Activated T-cell treated with anti-CD3 and anti-CD28 coated beads, Interleukin-2, amount 50 U/mL, for 4 hours (primary cell): ENCODE results near the gene ABCC3. TPM values are rescaled to one million over a fixed set of nuclear protein-coding genes. Genes with fewer than 3 reads are reported as not detected.

ENCODE experiments used
- ATAC-seq, 2 donors: fragments of 200-7000 bp; cut with Tn5 transposase; one replicate each; pipeline ENCODE4 v1.10.0; 2021
- DNase-seq: peaks from one replicate; pipeline ENCODE4 v3.0.0-alpha.2; 2020
- H3K27me3 Mint-ChIP-seq: one replicate; pipeline ENCODE4 v1.8.0; 2021; ENCODE audit warnings: low read depth, mixed read lengths
- H3K36me3 Mint-ChIP-seq: one replicate; pipeline ENCODE4 v1.8.0; 2022; ENCODE audit warnings: mixed read lengths; ENCODE audit not compliant: insufficient read depth
- H3K4me1 Mint-ChIP-seq: one replicate; pipeline ENCODE4 v1.8.0; 2021; ENCODE audit warnings: low read depth, mixed read lengths
- H3K4me3 Mint-ChIP-seq: one replicate; pipeline ENCODE4 v1.8.0; 2021; ENCODE audit warnings: mild to moderate bottlenecking, moderate library complexity, mixed read lengths
- H3K9me3 Mint-ChIP-seq: one replicate; pipeline ENCODE4 v1.8.0; 2021; ENCODE audit warnings: mixed read lengths
- total RNA-seq, 3 donors: library from RNA; stranded (reverse); gene quantifications; one replicate each; pipeline ENCODE4 v1.2.1, GENCODE V29; 2021

ABCC3 gene
- total RNA-seq, 3 donors from 2014 or later: 0.26 to 0.63 (median 0.49) TPM

DNA sequence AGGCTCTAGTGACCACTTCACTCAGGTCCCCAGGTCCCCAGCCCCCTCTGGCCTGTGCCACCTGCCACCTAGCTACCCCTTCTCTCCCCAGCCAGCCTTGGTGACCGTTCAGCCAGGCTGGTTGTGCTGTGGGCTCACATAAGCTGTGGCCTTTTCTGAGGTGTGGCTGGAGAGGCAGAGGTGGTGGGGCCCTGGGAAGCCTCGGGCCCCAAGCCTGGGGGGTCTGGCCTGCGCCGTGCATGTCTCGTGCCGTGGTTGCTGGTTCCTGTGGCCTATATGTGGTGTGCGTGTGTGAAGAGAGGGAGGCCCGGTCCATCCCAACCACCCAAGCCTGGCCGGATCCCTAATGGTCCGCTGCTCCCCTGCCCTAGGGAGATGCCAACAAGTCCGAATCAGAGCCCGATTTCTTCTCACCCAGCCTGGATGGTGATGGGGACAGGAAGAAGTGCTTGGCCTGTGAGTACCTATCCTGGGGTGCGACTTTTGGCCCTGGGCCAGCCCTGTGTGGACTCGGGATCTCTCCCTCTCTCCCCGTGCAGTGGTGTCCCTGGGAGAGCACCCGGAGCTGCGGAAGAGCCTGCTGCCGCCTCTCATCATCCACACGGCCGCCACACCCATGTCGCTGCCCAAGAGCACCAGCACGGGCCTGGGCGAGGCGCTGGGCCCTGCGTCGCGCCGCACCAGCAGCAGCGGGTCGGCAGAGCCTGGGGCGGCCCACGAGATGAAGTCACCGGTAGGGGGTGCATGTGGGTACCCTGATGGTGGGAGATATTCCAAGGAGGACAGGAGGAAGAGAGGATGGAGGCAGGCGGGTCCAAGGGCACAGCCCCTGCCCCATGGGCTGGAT is 38.3 kb upstream of the ABCC3 start:
- peaks cover 2% of the 10 kb centered on the region for H3K27me3 Mint-ChIP-seq
- no peaks in the 10 kb centered on the region for H3K9me3 Mint-ChIP-seq
- ATAC-seq (no peak), DNase-seq (no peak)
- no peak overlapping the region for H3K4me3 Mint-ChIP-seq
- no peaks in the 10 kb centered on the region for H3K36me3 Mint-ChIP-seq
- no peaks in the 10 kb centered on the region for H3K4me1 Mint-ChIP-seq

DNA sequence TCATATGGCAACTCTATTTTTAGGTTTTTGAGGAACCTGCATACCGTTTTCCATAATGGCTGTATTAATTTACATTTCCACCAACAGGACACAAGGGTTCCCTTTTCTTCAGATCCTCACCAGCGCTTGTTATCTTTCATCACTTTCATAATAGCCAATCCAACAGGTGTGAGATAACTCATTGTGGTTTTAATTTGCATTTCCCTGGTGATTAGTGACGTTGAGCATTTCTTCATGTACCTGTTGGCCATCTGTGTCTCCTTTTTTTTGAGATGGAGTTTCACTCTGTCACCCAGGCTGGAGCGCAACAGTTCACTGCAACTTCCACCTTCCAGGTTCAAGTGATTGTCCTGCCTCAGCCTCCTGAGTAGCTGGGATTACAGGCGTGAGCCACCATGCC is 36.2 kb upstream of the ABCC3 start:
- no peak for ATAC-seq
- Mint-ChIP-seq H3K4me3 (no peak overlapping the region), H3K27me3 (peaks cover 12% of the 10 kb centered on the region), H3K36me3 (no peaks in the 10 kb centered on the region), H3K9me3 (no peaks in the 10 kb centered on the region), H3K4me1 (no peaks in the 10 kb centered on the region)
- no peak for DNase-seq

DNA sequence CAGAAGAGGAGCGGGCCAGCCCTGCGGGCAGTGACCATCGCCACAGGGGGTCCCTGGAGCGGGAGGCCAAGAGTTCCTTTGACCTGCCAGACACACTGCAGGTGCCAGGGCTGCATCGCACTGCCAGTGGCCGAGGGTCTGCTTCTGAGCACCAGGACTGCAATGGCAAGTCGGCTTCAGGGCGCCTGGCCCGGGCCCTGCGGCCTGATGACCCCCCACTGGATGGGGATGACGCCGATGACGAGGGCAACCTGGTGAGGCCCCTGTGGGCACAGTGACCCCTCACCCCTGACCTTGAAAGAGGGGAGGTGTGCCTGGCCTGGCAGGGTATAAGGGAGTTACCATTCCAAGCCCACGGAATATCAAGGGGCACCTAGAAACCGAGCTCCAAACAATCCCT is 35.1 kb upstream of the ABCC3 start:
- DNase-seq (no peak), ATAC-seq (no peak)
- H3K4me1 Mint-ChIP-seq: no peaks in the 10 kb centered on the region
- H3K9me3 Mint-ChIP-seq: no peaks in the 10 kb centered on the region
- no peak overlapping the region for H3K4me3 Mint-ChIP-seq
- peaks cover 19% of the 10 kb centered on the region for H3K27me3 Mint-ChIP-seq
- H3K36me3 Mint-ChIP-seq: no peaks in the 10 kb centered on the region

DNA sequence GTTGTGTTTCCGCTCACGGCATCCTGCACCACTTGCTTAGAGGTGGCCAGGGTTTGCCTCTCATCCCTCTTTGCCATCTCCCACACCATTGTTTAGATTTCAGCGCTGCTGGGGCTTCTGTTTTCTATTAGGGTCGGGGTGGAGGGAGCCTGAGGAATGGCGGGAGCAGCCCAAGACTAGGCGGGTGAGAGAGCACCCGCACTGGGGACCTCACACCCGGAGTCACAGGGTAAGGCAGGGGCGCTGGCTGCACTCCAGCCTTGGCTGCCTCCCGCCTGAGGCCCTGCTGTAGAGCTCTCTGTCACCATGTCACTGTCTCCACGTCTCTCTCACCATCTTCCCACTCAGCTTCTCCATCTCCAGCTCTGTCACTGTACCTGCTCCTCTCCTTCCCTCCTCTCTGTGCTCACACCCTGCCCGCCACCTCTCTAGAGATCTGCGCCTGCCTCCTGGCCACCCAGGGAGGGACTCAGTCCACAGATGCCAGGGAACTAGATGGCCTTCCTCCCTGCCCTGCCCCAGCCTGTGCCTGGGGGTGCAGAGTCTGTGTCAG is 32.8 kb upstream of the ABCC3 start:
- ATAC-seq (no peak), DNase-seq (no peak)
- Mint-ChIP-seq H3K36me3 (no peaks in the 10 kb centered on the region), H3K4me3 (no peak overlapping the region), H3K4me1 (no peaks in the 10 kb centered on the region), H3K27me3 (peaks cover 32% of the 10 kb centered on the region), H3K9me3 (no peaks in the 10 kb centered on the region)

DNA sequence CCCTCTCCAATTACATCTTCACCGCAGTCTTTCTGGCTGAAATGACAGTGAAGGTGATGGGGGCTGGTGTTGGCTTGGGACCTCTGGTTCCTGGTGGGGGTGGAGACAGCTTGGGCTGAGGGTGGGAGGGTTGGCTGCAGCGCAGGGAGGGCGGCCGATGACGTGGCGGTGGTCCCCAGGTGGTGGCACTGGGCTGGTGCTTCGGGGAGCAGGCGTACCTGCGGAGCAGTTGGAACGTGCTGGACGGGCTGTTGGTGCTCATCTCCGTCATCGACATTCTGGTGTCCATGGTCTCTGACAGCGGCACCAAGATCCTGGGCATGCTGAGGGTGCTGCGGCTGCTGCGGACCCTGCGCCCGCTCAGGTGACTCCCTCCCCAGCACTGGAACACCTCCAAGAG is 31.8 kb upstream of the ABCC3 start:
- H3K9me3 Mint-ChIP-seq: no peaks in the 10 kb centered on the region
- no peak overlapping the region for H3K4me3 Mint-ChIP-seq
- H3K4me1 Mint-ChIP-seq: no peaks in the 10 kb centered on the region
- DNase-seq (no peak), ATAC-seq (no peak)
- H3K36me3 Mint-ChIP-seq: no peaks in the 10 kb centered on the region
- H3K27me3 Mint-ChIP-seq: peaks cover 37% of the 10 kb centered on the region

DNA sequence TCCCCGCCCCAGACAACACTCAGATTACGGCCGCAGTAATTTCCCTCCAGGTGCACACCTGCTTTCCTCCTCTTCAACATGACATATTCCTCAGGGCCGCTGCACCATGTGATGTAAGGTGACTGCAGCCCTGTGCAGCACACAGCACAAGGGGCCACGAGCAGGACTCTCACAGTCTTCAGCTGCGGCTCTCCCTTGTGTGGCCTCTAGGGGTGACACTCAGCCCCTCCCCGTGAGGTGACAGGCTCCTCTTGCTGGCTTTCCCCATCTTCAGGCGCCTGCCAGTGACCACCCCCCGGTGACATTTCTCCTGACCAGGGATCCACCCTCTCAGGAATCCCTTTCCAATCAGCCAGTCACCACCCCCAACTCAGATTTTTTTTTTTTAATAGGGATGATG is 31.3 kb upstream of the ABCC3 start:
- no peaks in the 10 kb centered on the region for H3K9me3 Mint-ChIP-seq
- peak in 1 of 2 donors; percentile 51 for ATAC-seq
- no peaks in the 10 kb centered on the region for H3K4me1 Mint-ChIP-seq
- H3K4me3 Mint-ChIP-seq: no peak overlapping the region
- no peak for DNase-seq
- peaks cover 37% of the 10 kb centered on the region for H3K27me3 Mint-ChIP-seq
- no peaks in the 10 kb centered on the region for H3K36me3 Mint-ChIP-seq

DNA sequence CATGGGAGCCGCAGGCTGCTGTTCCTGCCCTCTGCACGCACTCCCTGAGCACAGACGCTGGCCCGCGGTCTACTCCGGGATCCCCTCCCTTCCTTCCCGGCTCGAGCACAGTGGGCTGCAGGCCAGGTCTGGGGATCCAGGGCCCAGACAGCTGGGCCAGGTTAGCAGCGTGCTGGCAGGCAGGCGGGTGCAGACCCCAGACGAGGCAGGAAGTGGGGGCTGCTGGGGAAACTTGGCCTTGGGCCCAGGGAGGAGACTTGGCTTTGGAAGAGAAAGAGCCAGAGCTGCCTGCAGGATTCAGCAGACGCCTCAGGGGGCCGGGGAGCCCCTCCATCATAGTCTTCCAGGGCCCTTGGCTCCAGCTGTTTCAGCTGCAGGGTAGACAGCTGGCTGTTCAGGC is 30.2 kb upstream of the ABCC3 start:
- no peaks in the 10 kb centered on the region for H3K36me3 Mint-ChIP-seq
- no peak for DNase-seq
- no peak overlapping the region for H3K4me3 Mint-ChIP-seq
- no peak for ATAC-seq
- H3K4me1 Mint-ChIP-seq: no peaks in the 10 kb centered on the region
- peaks cover 41% of the 10 kb centered on the region for H3K27me3 Mint-ChIP-seq
- no peaks in the 10 kb centered on the region for H3K9me3 Mint-ChIP-seq

DNA sequence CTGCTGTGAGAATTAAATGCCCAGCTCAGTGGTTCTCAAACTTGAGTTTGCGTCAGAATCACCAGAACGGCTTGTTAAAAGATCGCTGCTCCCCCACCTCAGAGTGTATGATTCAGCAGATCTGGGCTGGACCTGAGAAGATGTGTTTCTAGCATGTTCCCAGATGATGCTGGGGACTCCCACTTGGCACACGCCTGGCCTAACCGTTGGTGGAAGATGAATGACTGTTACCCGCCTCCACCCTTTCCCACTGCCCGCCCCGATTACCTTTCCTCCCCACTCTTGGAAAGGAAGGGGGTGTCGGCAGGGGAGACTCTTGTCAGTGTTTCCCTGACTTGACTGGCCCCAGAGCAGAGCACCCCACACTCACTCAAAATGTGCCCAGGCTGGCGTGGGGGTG is 29.3 kb upstream of the ABCC3 start:
- no peak for ATAC-seq

DNA sequence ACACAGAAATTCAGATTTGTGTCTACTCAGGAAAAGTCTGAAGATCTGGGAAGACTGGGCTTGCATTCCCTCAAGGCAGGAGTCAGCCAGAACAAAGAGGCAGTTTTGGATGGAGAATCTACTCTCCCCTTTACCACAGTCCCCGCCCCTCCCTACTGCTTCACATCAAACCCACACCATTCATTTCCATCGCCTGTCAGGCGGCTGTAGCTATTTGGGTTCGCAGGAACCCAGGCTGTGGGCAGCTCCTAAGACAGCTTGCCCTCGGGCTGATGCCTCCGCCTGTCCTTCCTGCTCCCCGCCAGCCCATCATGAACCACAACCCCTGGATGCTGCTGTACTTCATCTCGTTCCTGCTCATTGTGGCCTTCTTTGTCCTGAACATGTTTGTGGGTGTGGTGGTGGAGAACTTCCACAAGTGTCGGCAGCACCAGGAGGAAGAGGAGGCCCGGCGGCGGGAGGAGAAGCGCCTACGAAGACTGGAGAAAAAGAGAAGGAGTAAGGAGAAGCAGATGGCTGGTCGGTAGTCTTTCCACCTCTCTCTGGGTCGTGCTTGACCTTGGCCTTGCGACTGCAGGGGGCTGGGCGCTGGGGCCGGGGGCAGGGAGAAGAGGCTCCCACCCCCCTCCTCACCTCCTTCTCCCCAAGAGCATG is 27.0 kb upstream of the ABCC3 start:
- Mint-ChIP-seq H3K9me3 (no peaks in the 10 kb centered on the region), H3K4me3 (no peak overlapping the region), H3K36me3 (no peaks in the 10 kb centered on the region), H3K27me3 (peaks cover 46% of the 10 kb centered on the region), H3K4me1 (no peaks in the 10 kb centered on the region)
- ATAC-seq (no peak), DNase-seq (no peak)

More for the DNA sequence above, 29.3 kb upstream of the ABCC3 start:
- Mint-ChIP-seq H3K27me3 (peaks cover 48% of the 10 kb centered on the region), H3K9me3 (no peaks in the 10 kb centered on the region), H3K4me3 (no peak overlapping the region), H3K4me1 (no peaks in the 10 kb centered on the region), H3K36me3 (no peaks in the 10 kb centered on the region)
- DNase-seq: no peak

DNA sequence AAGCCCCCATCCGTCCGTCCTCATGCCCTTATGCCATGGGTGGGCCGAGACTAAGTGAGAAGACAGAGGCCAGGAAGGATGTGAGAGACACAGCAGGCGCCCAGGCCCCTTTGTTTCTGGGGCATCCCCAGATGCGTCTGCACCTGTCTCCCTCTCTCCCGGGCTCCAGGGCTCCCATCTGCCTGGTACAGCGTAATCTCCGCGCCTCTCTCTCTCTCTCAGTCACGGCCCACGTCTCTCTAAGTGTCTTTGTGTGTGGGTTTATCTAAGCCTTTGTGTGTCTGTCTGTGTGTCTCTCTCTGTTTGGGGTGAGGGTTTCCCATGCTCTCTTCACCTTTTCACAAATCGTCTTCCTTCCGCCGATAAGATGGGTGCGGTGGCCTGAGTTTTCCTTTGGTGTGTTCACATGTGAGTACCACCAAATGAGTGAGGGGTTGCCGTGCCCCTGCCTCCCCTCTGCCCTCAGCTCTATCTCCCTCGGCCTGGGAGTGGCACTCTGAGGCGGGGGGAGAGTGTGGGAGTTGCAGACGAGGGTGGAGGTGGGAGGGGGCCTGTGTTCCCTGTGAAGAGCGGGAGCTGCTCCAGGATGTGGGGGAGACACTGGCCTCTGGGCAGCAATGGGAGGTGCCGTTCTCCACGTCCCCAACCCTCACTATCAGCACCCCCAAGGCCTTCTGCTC is 25.8 kb upstream of the ABCC3 start:
- Mint-ChIP-seq H3K9me3 (no peaks in the 10 kb centered on the region), H3K4me3 (no peak overlapping the region)

DNA sequence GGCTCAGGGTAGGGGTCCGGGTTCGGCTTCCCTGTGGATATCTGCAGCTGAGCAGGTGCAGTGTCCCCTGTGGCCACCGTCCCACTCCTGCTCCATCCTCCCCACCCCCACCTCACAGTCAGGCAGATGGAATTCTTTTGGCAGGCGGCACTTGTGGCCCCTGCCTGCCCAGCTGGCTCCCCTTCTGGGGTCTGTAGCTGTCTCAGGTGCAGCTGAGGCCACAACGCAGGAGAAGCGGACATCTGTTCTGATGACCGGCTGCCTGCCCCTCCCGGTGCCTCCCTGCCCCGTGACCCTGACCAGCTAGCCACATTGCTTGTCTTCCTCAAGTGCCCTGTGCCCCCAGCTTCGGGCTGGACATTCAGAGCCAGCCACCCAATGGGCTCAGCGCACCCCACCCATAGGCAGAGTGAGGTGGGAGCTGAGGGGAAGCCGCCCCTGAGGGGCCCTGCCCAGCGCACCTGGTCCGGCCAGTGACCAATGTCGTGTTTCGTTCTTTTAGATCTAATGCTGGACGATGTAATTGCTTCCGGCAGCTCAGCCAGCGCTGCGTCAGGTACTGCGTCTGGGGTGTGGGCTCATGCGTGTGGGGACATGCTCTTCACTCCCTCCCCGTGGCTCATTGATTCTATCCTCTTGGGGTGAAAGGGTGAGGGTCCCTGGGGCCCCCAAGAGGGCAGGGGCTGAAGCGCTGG is 25.2 kb upstream of the ABCC3 start:
- Mint-ChIP-seq H3K36me3 (no peaks in the 10 kb centered on the region), H3K9me3 (no peaks in the 10 kb centered on the region), H3K27me3 (peaks cover 38% of the 10 kb centered on the region), H3K4me1 (peaks cover 5% of the 10 kb centered on the region), H3K4me3 (no peak overlapping the region)
- DNase-seq: no peak
- no peak for ATAC-seq

More for the DNA sequence above, 25.8 kb upstream of the ABCC3 start:
- no peaks in the 10 kb centered on the region for H3K4me1 Mint-ChIP-seq
- no peaks in the 10 kb centered on the region for H3K36me3 Mint-ChIP-seq
- ATAC-seq: no peak
- no peak for DNase-seq
- H3K27me3 Mint-ChIP-seq: peaks cover 37% of the 10 kb centered on the region

DNA sequence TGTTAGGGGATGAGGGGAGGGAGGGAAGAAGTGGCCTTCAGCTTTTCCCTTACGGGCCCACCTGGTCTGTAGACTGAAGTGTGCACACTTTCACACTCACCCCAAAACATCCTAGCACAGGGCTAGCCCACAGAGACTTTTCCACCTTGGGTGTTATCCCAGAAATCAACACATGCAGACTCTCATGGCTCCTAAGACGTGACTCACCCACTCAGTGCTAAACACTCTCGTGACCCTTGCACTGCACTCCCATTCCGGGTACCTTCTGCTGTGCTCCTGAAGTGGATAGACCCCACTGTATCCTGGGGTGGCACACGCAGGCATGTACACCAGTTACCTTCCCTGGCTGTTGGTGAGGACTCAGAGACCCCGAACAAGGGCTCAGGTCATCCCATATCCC is 23.0 kb upstream of the ABCC3 start:
- Mint-ChIP-seq H3K9me3 (no peaks in the 10 kb centered on the region), H3K4me3 (no peak overlapping the region), H3K36me3 (no peaks in the 10 kb centered on the region), H3K27me3 (peaks cover 28% of the 10 kb centered on the region), H3K4me1 (peaks cover 5% of the 10 kb centered on the region)
- no peak for ATAC-seq
- DNase-seq: no peak

DNA sequence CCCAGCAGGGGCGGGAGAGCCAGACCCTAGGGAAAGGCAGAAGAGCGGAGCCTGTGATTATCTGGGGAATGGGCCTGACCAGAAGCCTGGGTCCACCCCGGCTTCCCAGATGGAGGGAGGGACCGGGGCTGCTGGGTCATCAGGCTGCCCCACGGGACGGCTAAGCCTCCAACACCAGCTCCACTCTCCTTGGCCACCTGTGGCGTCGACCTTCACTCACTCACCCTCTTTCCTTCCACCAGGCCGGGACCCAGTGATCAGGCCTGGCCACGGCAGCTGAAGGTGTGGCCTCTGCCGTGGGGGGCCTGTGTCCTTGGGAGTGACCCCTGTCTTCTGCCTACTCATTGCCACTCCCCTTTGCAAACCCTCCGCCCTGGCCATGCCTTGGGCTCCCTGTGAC is 22.4 kb upstream of the ABCC3 start:
- DNase-seq: no peak
- no peak for ATAC-seq
- H3K4me3 Mint-ChIP-seq: no peak overlapping the region
- H3K27me3 Mint-ChIP-seq: peaks cover 23% of the 10 kb centered on the region
- H3K36me3 Mint-ChIP-seq: no peaks in the 10 kb centered on the region
- H3K9me3 Mint-ChIP-seq: no peaks in the 10 kb centered on the region
- peaks cover 5% of the 10 kb centered on the region for H3K4me1 Mint-ChIP-seq
